Osteoblast (primary cell): Measurements from ENCODE around the gene PDHX. TPM values are rescaled to one million over a fixed set of nuclear protein-coding genes. Genes with fewer than 3 reads are reported as not detected.

Experiments used
- DNase-seq: peaks from one replicate; pipeline ENCODE4 v3.0.0; 2011; ENCODE audit warnings: low spot score, mixed read lengths; ENCODE audit not compliant: insufficient read length; ENCODE audit errors: missing footprints
- H2AFZ ChIP-seq: 2 replicates; pipeline ENCODE4 v1.6.0; 2011; ENCODE audit warnings: mild to moderate bottlenecking, low read length
- H3K27ac ChIP-seq: 2 replicates; pipeline ENCODE4 v1.5.1; 2011; ENCODE audit warnings: mild to moderate bottlenecking, low read depth, low read length, moderate library complexity
- H3K27me3 ChIP-seq: 2 replicates; pipeline ENCODE4 v1.6.0; 2012; ENCODE audit warnings: mild to moderate bottlenecking, control low read depth, inconsistent platforms, low read length, moderate library complexity; ENCODE audit not compliant: insufficient read depth
- H3K36me3 ChIP-seq: 2 replicates; pipeline ENCODE4 v1.5.1; 2011; ENCODE audit warnings: mild to moderate bottlenecking, low read length, control low read depth, moderate library complexity; ENCODE audit not compliant: insufficient read depth
- H3K4me1 ChIP-seq: 2 replicates; pipeline ENCODE4 v1.5.1; 2011; ENCODE audit warnings: mild to moderate bottlenecking, low read length, control low read depth, moderate library complexity; ENCODE audit not compliant: insufficient read depth
- H3K4me2 ChIP-seq: 2 replicates; pipeline ENCODE4 v1.6.0; 2011; ENCODE audit warnings: mild to moderate bottlenecking, low read length; ENCODE audit not compliant: insufficient read depth
- H3K4me3 ChIP-seq: fragments of 200-600 bp; sonication (generic); 3 replicates; pipeline ENCODE4 v1.5.1; 2012; ENCODE audit warnings: mild to moderate bottlenecking, low read length, inconsistent platforms; ENCODE audit not compliant: insufficient read depth
- H3K79me2 ChIP-seq: 2 replicates; pipeline ENCODE4 v1.6.0; 2012; ENCODE audit warnings: mild to moderate bottlenecking, low read length, control low read depth, inconsistent platforms; ENCODE audit not compliant: insufficient read depth
- H3K9me3 ChIP-seq: 2 replicates; pipeline ENCODE4 v1.5.1; 2011; ENCODE audit warnings: low read depth, low read length, control low read depth
- H4K20me1 ChIP-seq: 2 replicates; pipeline ENCODE4 v1.6.0; 2012; ENCODE audit warnings: mild to moderate bottlenecking, low read length, control low read depth; ENCODE audit not compliant: insufficient read depth
- CTCF ChIP-seq: IDR thresholded peaks from 2 replicates; pipeline ENCODE4 v1.5.1; 2011; ENCODE audit warnings: mild to moderate bottlenecking, low read depth, low read length, moderate library complexity; ENCODE audit errors: extremely low read depth
- total RNA-seq: library from RNA; depleted of rRNA; stranded (reverse); fragments of >200 nt; gene quantifications from 2 replicates; pipeline ENCODE4 v1.2.3, GENCODE V29; 2012

PDHX gene
- total RNA-seq, 1 donor, result 29.7 TPM

GRCh38 chr11:34999453-34999852, 83.0 kb downstream of the PDHX start:
- Histone ChIP-seq H4K20me1 (no peaks in the 10 kb centered on the region), H3K27me3 (no peaks in the 10 kb centered on the region), H3K4me2 (no peak overlapping the region), H3K79me2 (no peaks in the 10 kb centered on the region), H2AFZ (no peak overlapping the region), H3K9me3 (no peaks in the 10 kb centered on the region), H3K36me3 (peaks cover 5% of the 10 kb centered on the region), H3K4me1 (peaks cover 12% of the 10 kb centered on the region), H3K4me3 (no peak overlapping the region), H3K27ac (no peak overlapping the region)
- TF ChIP-seq CTCF, result no peak
- no peak for DNase-seq

DNA sequence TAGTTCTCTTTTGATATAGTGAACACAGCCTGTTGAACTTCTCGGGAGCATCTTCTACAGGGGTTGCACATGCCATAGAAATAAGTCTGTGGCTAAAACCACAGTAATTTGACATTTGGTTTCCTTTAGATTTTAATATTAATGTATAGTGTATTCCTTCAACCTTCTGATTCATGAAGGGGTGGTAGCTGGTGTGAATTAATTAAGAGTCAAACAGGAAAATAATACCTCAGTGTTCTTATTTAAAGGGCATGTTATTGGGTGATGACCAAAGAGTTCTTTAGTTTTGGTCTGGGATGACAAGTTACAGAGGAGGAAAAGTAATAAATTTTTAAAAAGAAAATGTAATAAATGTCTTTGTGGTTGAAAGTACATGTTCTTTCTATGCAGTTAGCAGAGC, 86.8 kb downstream of the PDHX start:
- TF ChIP-seq CTCF, result no peak
- Histone ChIP-seq H3K4me2 (no peak overlapping the region), H3K4me3 (no peak overlapping the region), H3K4me1 (peaks cover 10% of the 10 kb centered on the region), H3K79me2 (no peaks in the 10 kb centered on the region), H3K27ac (no peak overlapping the region), H3K27me3 (no peaks in the 10 kb centered on the region), H3K36me3 (no peaks in the 10 kb centered on the region), H3K9me3 (no peaks in the 10 kb centered on the region), H4K20me1 (no peaks in the 10 kb centered on the region), H2AFZ (no peak overlapping the region)
- DNase-seq, result peak; percentile 29

GRCh38 chr11:35003658-35004057, 87.2 kb downstream of the PDHX start:
- no peak overlapping the region for H3K27ac ChIP-seq
- no peaks in the 10 kb centered on the region for H4K20me1 ChIP-seq
- no peaks in the 10 kb centered on the region for H3K36me3 ChIP-seq
- no peak overlapping the region for H3K4me2 ChIP-seq
- TF ChIP-seq CTCF, result no peak
- H3K79me2 ChIP-seq, result no peaks in the 10 kb centered on the region
- H3K27me3 ChIP-seq, result no peaks in the 10 kb centered on the region
- no peak overlapping the region for H2AFZ ChIP-seq
- DNase-seq, result no peak
- peaks cover 6% of the 10 kb centered on the region for H3K4me1 ChIP-seq
- H3K4me3 ChIP-seq, result no peak overlapping the region
- H3K9me3 ChIP-seq, result no peaks in the 10 kb centered on the region

DNA sequence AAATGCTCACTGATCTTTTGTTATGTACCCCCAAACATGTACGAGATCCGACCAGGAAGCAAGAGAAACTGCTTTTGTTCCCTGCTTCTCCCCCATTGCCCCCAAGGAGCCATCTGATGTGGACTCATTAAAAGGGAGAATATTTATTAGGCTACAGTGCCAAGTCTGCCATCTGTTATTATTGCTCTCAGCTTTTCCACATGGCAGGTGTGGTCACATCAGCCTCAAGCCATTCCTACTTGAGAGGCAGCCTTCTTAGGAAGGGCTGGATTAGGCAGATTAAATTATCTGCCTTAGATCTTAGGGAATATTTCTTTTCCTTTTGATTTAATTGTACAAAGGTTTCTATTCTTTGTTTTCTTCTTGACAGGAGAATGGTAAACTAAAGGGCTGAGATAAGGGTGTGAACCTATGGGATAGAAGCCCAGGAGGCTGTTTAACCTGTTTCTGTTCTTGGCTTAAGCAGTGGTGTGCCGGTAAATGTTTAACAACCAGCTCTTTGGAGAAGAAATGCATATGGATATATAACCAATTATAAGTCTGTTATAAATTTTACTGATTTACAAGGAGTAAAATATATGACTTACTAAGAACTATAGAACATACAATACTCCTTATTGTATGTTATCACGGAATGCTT, 88.8 kb downstream of the PDHX start:
- DNase-seq, result no peak
- no peaks in the 10 kb centered on the region for H3K9me3 ChIP-seq
- H3K79me2 ChIP-seq, result no peaks in the 10 kb centered on the region
- H3K36me3 ChIP-seq, result no peaks in the 10 kb centered on the region
- H3K4me1 ChIP-seq, result peaks cover 18% of the 10 kb centered on the region
- no peak overlapping the region for H2AFZ ChIP-seq
- H3K4me2 ChIP-seq, result no peak overlapping the region
- TF ChIP-seq CTCF, result no peak
- no peaks in the 10 kb centered on the region for H3K27me3 ChIP-seq
- H4K20me1 ChIP-seq, result no peaks in the 10 kb centered on the region
- no peak overlapping the region for H3K4me3 ChIP-seq
- H3K27ac ChIP-seq, result no peak overlapping the region
